ENCODE measurements around the gene NEDD4.

GRCh38 chr15:55829826-55830225 is 163.6 kb downstream of the NEDD4 start:
- TF ChIP-seq POLR2A (IDR thresholded peaks at IDR 0.05) (no peak), CTCF (IDR thresholded peaks at IDR 0.05) (no peak)
